Measurements from ENCODE around the gene DCHS2. TPM values are rescaled to one million over a fixed set of nuclear protein-coding genes. Genes with fewer than 3 reads are reported as not detected.

DCHS2 gene, protein sequence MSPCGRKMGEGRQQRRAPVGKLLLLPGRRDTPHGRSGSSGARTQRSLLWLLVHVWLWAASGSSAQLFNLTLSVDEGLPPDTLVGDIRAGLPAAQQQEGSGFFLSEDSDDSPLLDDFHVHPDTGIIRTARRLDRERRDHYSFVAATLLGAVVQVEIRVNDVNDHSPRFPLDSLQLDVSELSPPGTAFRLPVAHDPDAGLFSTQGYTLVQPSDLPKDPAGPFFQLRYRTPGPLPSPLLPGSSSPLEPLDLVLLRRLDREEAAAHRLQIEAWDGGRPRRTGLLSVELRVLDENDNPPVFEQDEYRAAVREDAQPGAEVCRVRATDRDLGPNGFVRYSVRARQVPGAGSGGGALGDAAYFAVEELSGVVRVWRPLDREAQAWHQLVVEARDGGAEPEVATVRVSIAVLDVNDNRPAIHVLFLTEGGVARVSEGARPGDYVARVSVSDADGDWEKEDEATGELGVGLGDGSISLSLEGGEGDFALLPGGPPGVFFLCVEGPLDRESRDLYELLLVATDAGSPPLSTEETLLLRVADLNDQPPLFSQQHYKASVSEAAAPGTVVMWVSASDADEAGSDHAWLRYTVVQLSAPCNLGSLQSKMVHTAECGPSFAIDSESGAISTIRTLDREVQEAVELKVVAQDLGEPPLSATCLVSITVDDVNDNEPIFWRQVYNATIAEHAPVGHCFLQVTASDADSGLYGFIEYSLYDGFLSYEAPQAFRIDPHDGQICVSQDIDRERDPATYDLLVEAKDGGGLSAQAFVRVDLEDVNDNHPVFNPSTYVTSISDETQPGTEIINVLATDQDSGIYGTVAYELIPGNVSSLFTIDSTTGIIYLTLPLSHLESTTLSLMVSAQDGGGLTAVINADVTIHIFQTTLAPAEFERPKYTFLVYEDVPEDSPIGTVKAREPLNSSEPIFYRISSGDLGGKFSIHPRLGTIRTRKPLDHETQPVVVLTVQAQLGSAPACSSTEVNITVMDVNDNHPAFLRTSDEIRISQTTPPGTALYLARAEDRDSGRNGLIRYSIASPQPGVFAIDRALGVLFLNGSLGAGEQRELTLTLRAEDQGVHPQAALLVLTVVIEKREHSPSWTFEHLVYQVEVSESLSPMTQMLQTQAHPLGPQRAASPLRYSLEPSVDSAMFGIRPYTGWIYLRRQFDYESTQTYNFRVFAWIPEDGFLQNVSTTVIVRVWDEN (N-terminal part only)
- 0.08 TPM in 1 of 2 replicates, not detected in the other for total RNA-seq

GRCh38 chr4:154491341-154492271, at the start of gene DCHS2:
DCHS2 (minus strand) TSS chr4:154491799; CDS start chr4:154491355, 444 bp downstream.

Other genes with a start within 250 kb of the DCHS2 start
- 42.4 and 72.3 TPM in 2 replicates for gene PLRG1, start 58.6 kb upstream of the DCHS2 start, total RNA-seq
- not detected in 2 replicates for gene FGB, start 71.2 kb upstream of the DCHS2 start, total RNA-seq
- gene FGA, start 98.9 kb upstream of the DCHS2 start, total RNA-seq = not detected in 2 replicates
- gene FGG, start 120.9 kb upstream of the DCHS2 start, total RNA-seq = not detected in 2 replicates